Measurements from ENCODE around the gene TBC1D19.
A peak's percentile ranks its signal among the peaks of the same experiment; 100 is the strongest.
"Not testable (repeated sequence)": the region's sequence is repeated elsewhere in the genome, so short reads cannot be mapped to it uniquely, and the experiment has no call there.

The TBC1D19 gene

DNA sequence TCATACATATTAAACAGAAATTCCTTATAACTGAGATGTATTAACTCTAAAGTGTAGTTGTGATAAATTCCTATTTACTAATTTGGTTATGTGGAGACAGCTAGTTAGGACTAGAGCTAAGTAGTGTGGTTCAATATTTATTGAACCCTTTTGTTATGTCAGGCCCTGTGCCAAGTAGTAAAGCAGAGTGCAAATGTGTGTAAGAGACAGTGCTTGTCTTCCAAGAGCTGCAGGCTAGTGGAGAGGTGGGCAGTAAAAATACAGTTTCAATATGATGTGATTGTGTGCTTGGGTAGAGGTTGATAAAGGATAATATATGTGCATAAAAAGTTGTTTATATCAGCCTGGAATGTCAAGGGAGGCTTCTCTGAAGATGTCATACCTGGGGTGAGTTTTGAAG is 80.0 kb downstream of the TBC1D19 start:
- DNase-seq (ENCODE audit: low read depth) = no peak
- no peak overlapping the region for H3K4me3 ChIP-seq (ENCODE audit: low read depth, low read length)

GRCh38 chr4:26670903-26671537 is 87.1 kb downstream of the TBC1D19 start:
- DNase-seq (ENCODE audit: low read depth) = no peak

DNA sequence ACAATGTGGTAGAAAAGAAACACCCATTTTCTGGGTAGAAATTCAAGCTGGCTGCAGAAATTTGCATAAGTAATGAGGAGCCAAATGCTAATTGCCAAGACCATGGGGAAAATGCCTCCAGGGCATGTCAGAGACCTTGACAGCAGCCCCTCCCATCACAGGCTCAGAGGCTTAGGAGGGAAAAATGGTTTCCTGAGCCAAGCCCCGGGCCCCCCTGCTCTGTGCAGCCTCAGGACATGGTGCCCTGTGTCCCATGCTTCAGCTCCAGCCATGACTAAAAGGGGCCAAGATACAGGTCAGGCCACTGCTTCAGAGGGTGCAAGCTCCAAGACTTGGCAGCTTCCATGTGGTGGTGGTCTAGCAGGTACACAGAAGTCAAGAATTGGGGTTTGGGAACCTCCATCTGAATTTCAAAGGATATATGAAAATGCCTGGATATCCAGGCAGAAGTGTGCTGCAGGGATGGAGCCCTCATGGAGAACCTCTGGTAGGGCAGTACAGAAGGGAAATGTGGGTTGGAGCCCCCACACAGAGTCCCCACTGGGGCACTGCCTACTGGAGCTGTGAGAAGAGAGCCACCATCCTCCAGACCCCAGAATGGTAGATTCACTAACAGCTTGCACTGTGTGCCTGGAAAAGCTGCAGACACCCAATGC is 95.3 kb downstream of the TBC1D19 start:
- not testable (repeated sequence) for DNase-seq (ENCODE audit: low read depth); H3K4me3 ChIP-seq (ENCODE audit: low read depth, low read length)

More at GRCh38 chr4:26670903-26671537, 87.1 kb downstream of the TBC1D19 start:
- no peak overlapping the region for H3K4me3 ChIP-seq (ENCODE audit: low read depth, low read length)

- no peak overlapping the region for H3K4me3 ChIP-seq (ENCODE audit: low read depth, low read length)
- DNase-seq (ENCODE audit: low read depth) = no peak
Measured at GRCh38 chr4:26682436-26682835, 98.6 kb downstream of the TBC1D19 start.

DNA sequence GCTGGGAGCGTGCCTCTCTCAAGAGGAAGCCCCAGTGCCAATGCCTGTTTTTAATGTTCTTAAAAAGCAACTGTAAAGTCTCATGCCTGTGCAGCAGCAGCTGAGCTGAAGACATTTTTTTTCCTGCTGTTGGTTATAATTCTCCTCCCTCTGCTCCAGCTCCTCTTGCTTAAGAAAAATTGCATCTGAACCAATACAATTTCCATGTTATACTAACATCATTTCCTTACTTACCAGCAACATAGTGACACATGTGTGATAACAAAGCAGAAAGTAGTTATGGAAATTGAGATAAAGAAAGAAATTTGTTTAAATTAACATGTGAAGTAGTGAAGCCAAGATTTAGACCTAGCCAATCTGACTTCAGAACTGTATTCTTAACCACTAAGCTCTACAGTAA is 101.4 kb downstream of the TBC1D19 start:
- DNase-seq (ENCODE audit: low read depth) = no peak
- H3K4me3 ChIP-seq (ENCODE audit: low read depth, low read length) = no peak overlapping the region

GRCh38 chr4:26687728-26688127 is 103.8 kb downstream of the TBC1D19 start:
- DNase-seq (ENCODE audit: low read depth) = peak; percentile 67
- no peak overlapping the region for H3K4me3 ChIP-seq (ENCODE audit: low read depth, low read length)

- DNase-seq (ENCODE audit: low read depth) = no peak
- no peak overlapping the region for H3K4me3 ChIP-seq (ENCODE audit: low read depth, low read length)
Measured at GRCh38 chr4:26690506-26690905, 106.6 kb downstream of the TBC1D19 start.

DNA sequence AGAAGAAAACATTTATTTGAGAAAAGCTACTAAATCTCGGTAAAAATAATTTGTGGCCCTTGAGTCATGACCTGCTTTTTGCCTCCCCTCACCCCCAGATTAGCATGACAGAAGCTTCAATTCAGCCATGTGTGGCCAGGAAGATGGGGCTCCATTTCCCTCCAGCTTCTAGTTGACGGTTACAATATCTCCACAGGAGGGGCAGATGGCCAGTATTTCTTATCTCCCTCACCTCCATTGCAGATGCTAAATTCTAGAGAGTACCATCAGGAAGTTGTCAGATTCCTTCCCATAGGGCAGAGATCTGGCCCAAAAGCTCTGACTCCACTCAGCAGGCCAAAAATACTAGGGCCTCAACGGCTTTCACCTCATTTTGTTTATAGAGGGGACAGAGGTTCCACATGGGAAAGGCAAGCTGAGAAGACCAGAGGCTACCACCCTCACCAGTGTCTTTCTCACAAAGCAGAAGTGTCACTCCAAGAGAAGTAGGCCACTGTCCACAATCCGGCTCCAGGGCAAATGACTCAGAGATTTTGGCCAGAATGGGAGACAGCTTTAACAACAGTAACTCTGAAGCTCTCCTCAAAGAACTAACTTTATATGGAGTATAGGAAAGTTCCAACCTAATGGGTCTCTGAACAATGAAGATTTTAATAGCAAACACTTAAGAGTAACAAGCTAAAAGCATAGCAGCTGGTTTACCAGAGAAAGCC is 108.3 kb downstream of the TBC1D19 start:
- no peak overlapping the region for H3K4me3 ChIP-seq (ENCODE audit: low read depth, low read length)
- DNase-seq (ENCODE audit: low read depth) = no peak

GRCh38 chr4:26694131-26694530 is 110.2 kb downstream of the TBC1D19 start:
- not testable (repeated sequence) for H3K4me3 ChIP-seq (ENCODE audit: low read depth, low read length); DNase-seq (ENCODE audit: low read depth)

DNA sequence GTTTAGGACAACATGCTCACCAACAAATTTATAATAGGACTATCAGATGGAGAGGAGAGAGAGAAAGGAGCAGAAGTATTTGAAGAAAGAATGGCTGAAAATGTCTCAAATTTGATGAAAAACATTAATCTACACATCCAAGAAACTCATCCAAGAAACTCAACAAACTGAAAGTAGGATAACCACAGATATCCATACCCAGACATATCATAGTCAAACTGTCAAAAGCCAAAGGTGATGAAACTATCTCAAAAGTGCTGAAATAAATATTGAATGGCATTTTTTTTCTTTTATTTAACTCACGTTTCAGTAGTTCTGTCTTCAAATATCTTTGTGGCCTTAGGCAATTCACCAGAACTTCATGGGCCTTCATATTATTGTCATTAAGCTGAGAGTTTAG is 116.2 kb downstream of the TBC1D19 start:
- no peak overlapping the region for H3K4me3 ChIP-seq (ENCODE audit: low read depth, low read length)
- DNase-seq (ENCODE audit: low read depth) = no peak

- DNase-seq (ENCODE audit: low read depth) = no peak
- no peak overlapping the region for H3K4me3 ChIP-seq (ENCODE audit: low read depth, low read length)
Measured at GRCh38 chr4:26701095-26701494, 117.2 kb downstream of the TBC1D19 start.

GRCh38 chr4:26701786-26702227 is 117.9 kb downstream of the TBC1D19 start:
- no peak overlapping the region for H3K4me3 ChIP-seq (ENCODE audit: low read depth, low read length)
- DNase-seq (ENCODE audit: low read depth) = no peak

DNA sequence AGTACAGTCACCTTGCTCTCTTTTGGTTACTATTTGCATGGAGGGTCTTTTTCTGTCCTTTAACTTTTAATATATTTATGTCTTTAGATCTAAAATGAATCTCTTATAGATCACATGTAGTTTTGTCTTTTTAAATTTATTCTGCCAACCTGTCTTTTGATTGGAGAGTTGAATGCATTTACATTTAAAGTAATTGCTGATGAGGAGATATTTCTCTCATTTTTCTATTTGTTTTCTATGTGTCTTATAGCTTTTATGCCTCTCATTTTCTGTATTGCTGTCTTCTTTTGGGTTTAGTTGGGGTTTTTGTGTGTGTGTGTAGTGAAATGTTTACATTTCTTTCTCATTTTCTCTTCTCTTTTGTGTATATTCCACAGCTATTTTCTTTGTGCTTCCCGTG is 123.5 kb downstream of the TBC1D19 start:
- H3K4me3 ChIP-seq (ENCODE audit: low read depth, low read length) = no peak overlapping the region
- no peak for DNase-seq (ENCODE audit: low read depth)

- no peak overlapping the region for H3K4me3 ChIP-seq (ENCODE audit: low read depth, low read length)
- DNase-seq (ENCODE audit: low read depth) = no peak
Measured at GRCh38 chr4:26709246-26709645, 125.4 kb downstream of the TBC1D19 start.

GRCh38 chr4:26713563-26714151 is 129.8 kb downstream of the TBC1D19 start:
- H3K4me3 ChIP-seq (ENCODE audit: low read depth, low read length) = no peak overlapping the region
- no peak for DNase-seq (ENCODE audit: low read depth)

GRCh38 chr4:26715636-26716242 is 131.9 kb downstream of the TBC1D19 start:
- no peak overlapping the region for H3K4me3 ChIP-seq (ENCODE audit: low read depth, low read length)
- no peak for DNase-seq (ENCODE audit: low read depth)

- peak; percentile 64 for DNase-seq (ENCODE audit: low read depth)
- no peak overlapping the region for H3K4me3 ChIP-seq (ENCODE audit: low read depth, low read length)
Measured at GRCh38 chr4:26717332-26717731, 133.4 kb downstream of the TBC1D19 start.

GRCh38 chr4:26719954-26720552 is 136.2 kb downstream of the TBC1D19 start:
- no peak for DNase-seq (ENCODE audit: low read depth)
- no peak overlapping the region for H3K4me3 ChIP-seq (ENCODE audit: low read depth, low read length)

DNA sequence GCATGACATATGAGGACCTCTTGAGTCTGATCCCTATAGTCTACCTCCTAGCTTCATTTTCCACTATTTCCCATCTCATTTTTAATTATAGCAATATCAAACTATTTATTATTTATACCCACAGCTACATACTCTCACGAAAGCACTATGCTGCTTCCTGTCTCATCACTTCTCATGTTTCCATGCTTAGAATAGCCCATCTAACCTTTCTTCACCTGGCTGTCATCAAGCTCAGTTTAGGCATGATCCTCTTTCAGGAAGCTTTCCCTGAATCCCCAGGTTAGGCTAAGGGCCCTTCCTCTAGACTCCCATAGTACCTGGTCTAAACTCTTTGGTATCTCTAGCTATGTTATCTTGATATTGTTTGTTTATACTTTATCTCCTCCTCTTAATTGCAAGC is 137.8 kb downstream of the TBC1D19 start:
- no peak overlapping the region for H3K4me3 ChIP-seq (ENCODE audit: low read depth, low read length)
- no peak for DNase-seq (ENCODE audit: low read depth)
